Aorta (tissue), 5 donors: ENCODE measurements around the gene LRRC55. TPM values are rescaled to one million over a fixed set of nuclear protein-coding genes. Genes with fewer than 3 reads are reported as not detected.

Experiments
- ATAC-seq: fragments of 200-7000 bp; cut with Tn5 transposase; one replicate; pipeline ENCODE4 v1.9.1; 2022; ENCODE audit warnings: moderate library complexity; ENCODE audit not compliant: low FRiP score
- DNase-seq, 2 donors: peaks; one replicate each; pipeline ENCODE4 v3.0.0-alpha.2; 2020
- H3K27ac ChIP-seq, 2 donors: one replicate each; pipeline ENCODE4 v1.5.1; 2013; ENCODE audit warnings: low read length in 2 of 2, mild to moderate bottlenecking in 2 of 2, moderate library complexity in 2 of 2, control low read depth in 1 of 2, inconsistent platforms in 1 of 2, low read depth in 1 of 2
- H3K27me3 ChIP-seq, 2 donors: one replicate each; pipeline ENCODE4 v1.6.1; 2013; ENCODE audit warnings: control low read depth in 1 of 2, low read length in 1 of 2, mild to moderate bottlenecking in 1 of 2, moderate library complexity in 1 of 2; ENCODE audit not compliant: insufficient read depth in 2 of 2, control insufficient read depth in 1 of 2
- H3K36me3 ChIP-seq, 2 donors: one replicate each; pipeline ENCODE4 v1.6.1; 2013; ENCODE audit warnings: control low read depth in 1 of 2, low read length in 1 of 2, mild to moderate bottlenecking in 1 of 2; ENCODE audit not compliant: insufficient read depth in 2 of 2, control insufficient read depth in 1 of 2
- H3K4me1 ChIP-seq, 2 donors: one replicate each; pipeline ENCODE4 v1.6.1; 2013; ENCODE audit warnings: low read length in 2 of 2, control low read depth in 1 of 2, mild to moderate bottlenecking in 1 of 2, moderate library complexity in 1 of 2; ENCODE audit not compliant: insufficient read depth in 2 of 2, control insufficient read depth in 1 of 2
- H3K4me3 ChIP-seq, 2 donors: one replicate each; pipeline ENCODE4 v1.5.1; 2013; ENCODE audit warnings: low read length in 2 of 2, control low read depth in 1 of 2, mild to moderate bottlenecking in 1 of 2
- H3K9me3 ChIP-seq: one replicate; pipeline ENCODE4 v1.6.1; 2013; ENCODE audit warnings: mild to moderate bottlenecking, low read length; ENCODE audit not compliant: control insufficient read depth
- WGBS, 2 donors: extraction: QIAGEN DNeasy Blood & Tissue Kit; methylation state at CpG; one replicate each; pipeline ENCODE4 v1.1.7; 2013; 5-methylcytosine and 5-hydroxymethylcytosine counted together
- intact Hi-C, 2 donors: fragments of 100-400 bp; cut with DNase I; formaldehyde crosslinking; loops; one replicate each; pipeline versions ENCODE4 v1.14.2 to v1.15.0; 2022
- polyA plus RNA-seq, 2 donors: library from polyadenylated mRNA; stranded (reverse); fragments of 200-250 nt; gene quantifications; one replicate each; pipeline ENCODE4 v1.2.3, GENCODE V29; 2013
- total RNA-seq, 2 donors: library from RNA; stranded (reverse); fragmentation: NEBNext Ultra II Directional; extraction: Animal tissue kit (Norgen Biotek cat#: 25700); gene quantifications; one replicate each; pipeline ENCODE4 v1.2.1, GENCODE V29; 2021
- donor health status: healthy with polysubstance abuse.
- donor health status: Bipolar disorder and iron deficiency.
- donor health status: DM: no; HTN: no; CAD: no.
- donor health status: DM: no; HTN: no; CAD: no.
- donor health status: DM: yes; HTN: yes; CAD: no.

LRRC55 gene
- total and polyA plus RNA-seq, 4 donors: under 0.01 to 0.21 (median 0.05) TPM; not detected in 1

DNA sequence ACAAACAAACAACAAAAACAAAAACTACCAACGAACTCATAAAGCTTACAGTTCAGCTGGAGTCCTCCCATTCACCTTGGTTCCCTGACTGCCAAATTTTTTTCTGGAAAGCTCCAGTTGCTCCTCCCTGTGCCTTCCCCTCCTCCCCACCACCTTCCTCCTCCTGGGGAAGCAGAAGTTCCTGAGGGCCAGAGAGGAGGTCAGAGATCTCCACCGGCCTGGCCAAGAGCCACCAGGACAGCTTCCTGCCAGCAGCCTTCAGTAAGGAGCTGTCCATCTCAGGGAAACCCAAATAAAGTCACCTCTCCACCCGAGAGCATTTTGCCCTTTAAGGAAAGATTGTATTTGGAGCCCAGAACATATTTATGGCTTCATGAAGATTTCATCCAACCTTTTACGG lies 35.3 kb downstream of the LRRC55 start:
- no peak overlapping the region for H3K27ac ChIP-seq
- no peaks in the 10 kb centered on the region for H3K36me3 ChIP-seq
- 29 to 49% methylated on average over 4 of the region's 4 CpGs for WGBS, 2 donors
- no peaks in the 10 kb centered on the region for H3K4me1 ChIP-seq
- no peaks in the 10 kb centered on the region for H3K27me3 ChIP-seq
- ATAC-seq (no peak), DNase-seq (no peak)
- no peaks in the 10 kb centered on the region for H3K9me3 ChIP-seq
- intact Hi-C loops: no loop called here
- H3K4me3 ChIP-seq: no peak overlapping the region

DNA sequence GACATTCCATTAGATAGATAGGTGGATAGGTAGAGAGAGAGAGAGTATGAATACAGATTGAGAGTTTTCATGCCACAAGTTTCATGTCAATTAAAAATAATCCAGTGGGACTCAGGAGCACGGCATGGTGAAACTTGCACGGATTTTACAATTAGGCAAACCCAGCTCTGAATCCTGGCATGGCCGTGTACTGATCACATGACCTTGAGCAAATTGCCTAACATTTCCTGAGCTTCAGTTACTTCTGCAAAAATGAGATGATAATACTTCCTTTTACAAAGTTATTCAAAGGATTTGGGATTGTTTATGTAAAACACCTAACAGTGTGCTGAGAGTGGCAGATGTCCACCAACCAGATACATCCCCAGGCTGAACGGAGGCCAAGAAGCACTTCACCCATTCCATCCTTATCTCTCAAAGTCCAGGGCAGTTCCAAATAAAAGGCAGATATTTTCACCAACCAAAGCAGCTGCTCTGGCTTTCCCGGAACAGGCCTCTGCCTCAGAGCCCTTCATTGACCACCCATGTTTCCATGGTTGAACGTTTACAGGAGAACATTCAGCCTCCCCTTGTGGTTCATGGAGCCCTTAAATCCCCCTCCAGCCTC lies 37.4 kb downstream of the LRRC55 start:
- ATAC-seq: peak; percentile 45
- Histone ChIP-seq H3K4me1 (no peaks in the 10 kb centered on the region), H3K27ac (no peak overlapping the region), H3K27me3 (no peaks in the 10 kb centered on the region), H3K4me3 (no peak overlapping the region), H3K36me3 (no peaks in the 10 kb centered on the region), H3K9me3 (no peaks in the 10 kb centered on the region)
- no peak for DNase-seq
- 49 to 52% methylated on average over 6 of the region's 6 CpGs for WGBS, 2 donors
- intact Hi-C loops: no loop called here

- Histone ChIP-seq H3K4me3 (no peak overlapping the region), H3K9me3 (no peaks in the 10 kb centered on the region), H3K36me3 (no peaks in the 10 kb centered on the region), H3K27me3 (no peaks in the 10 kb centered on the region), H3K4me1 (no peaks in the 10 kb centered on the region), H3K27ac (no peak overlapping the region)
- ATAC-seq: no peak
- DNase-seq: no peak
- intact Hi-C loops: no loop called here
- WGBS, 2 donors: 30 to 43% methylated on average over 1 of the region's 1 CpG
Measured at GRCh38 chr11:57222239-57222638, 40.5 kb downstream of the LRRC55 start.

DNA sequence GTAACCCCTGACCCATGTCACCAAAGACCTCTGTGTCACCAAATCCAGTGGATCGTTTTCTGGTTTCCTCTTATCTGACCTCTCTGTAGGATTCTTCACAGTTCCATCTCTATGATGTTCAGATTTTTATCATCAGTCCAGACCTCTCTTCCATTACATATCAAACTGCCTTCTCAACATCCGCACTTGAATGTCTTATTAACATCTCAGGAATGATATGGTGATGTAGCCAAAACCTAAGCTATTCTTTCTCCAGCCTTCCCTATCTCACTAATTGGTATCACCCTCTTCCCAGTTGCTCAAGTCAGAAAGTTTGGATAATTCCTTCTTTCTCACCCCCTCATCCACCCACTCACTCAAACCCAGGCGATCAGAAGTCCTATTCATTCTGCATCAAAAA lies 41.8 kb downstream of the LRRC55 start:
- H3K36me3 ChIP-seq: no peaks in the 10 kb centered on the region
- no peak for ATAC-seq

GRCh38 chr11:57224128-57224527 lies 42.4 kb downstream of the LRRC55 start:
- Histone ChIP-seq H3K4me3 (no peak overlapping the region), H3K36me3 (no peaks in the 10 kb centered on the region), H3K9me3 (no peaks in the 10 kb centered on the region), H3K27me3 (no peaks in the 10 kb centered on the region), H3K27ac (no peak overlapping the region), H3K4me1 (no peaks in the 10 kb centered on the region)
- DNase-seq: no peak
- intact Hi-C loops: no loop called here
- ATAC-seq: no peak
- 73 to 75% methylated on average over 2 of the region's 2 CpGs for WGBS, 2 donors

More for the DNA sequence above, 41.8 kb downstream of the LRRC55 start:
- Histone ChIP-seq H3K27ac (no peak overlapping the region), H3K27me3 (no peaks in the 10 kb centered on the region), H3K4me3 (no peak overlapping the region), H3K4me1 (no peaks in the 10 kb centered on the region), H3K9me3 (no peaks in the 10 kb centered on the region)
- no peak for DNase-seq
- intact Hi-C loops: no loop called here
- WGBS, 2 donors: 75 to 77% methylated on average over 3 of the region's 3 CpGs

- no peak for DNase-seq
- H3K4me3 ChIP-seq: no peak overlapping the region
- intact Hi-C loops: no loop called here
- H3K36me3 ChIP-seq: no peaks in the 10 kb centered on the region
- H3K27ac ChIP-seq: no peak overlapping the region
- ATAC-seq: no peak
- H3K27me3 ChIP-seq: no peaks in the 10 kb centered on the region
- H3K9me3 ChIP-seq: no peaks in the 10 kb centered on the region
- H3K4me1 ChIP-seq: no peaks in the 10 kb centered on the region
Measured at GRCh38 chr11:57224537-57224936, 42.8 kb downstream of the LRRC55 start.

GRCh38 chr11:57228600-57228999 lies 46.8 kb downstream of the LRRC55 start:
- H3K9me3 ChIP-seq: no peaks in the 10 kb centered on the region
- intact Hi-C loops: no loop called here
- H3K27me3 ChIP-seq: no peaks in the 10 kb centered on the region
- ATAC-seq (no peak), DNase-seq (no peak)
- no peaks in the 10 kb centered on the region for H3K4me1 ChIP-seq
- WGBS, 2 donors: 82 to 83% methylated on average over 3 of the region's 3 CpGs
- no peak overlapping the region for H3K27ac ChIP-seq
- H3K4me3 ChIP-seq: no peak overlapping the region
- H3K36me3 ChIP-seq: no peaks in the 10 kb centered on the region

GRCh38 chr11:57230316-57230715 lies 48.6 kb downstream of the LRRC55 start:
- 50 to 67% methylated on average over 5 of the region's 5 CpGs for WGBS, 2 donors
- Histone ChIP-seq H3K36me3 (no peaks in the 10 kb centered on the region), H3K4me3 (no peak overlapping the region), H3K27me3 (no peaks in the 10 kb centered on the region), H3K27ac (no peak overlapping the region), H3K9me3 (no peaks in the 10 kb centered on the region), H3K4me1 (no peaks in the 10 kb centered on the region)
- ATAC-seq (no peak), DNase-seq (no peak)
- intact Hi-C loops: no loop called here

- no peak overlapping the region for H3K4me3 ChIP-seq
- DNase-seq (no peak), ATAC-seq (peak; percentile 53)
- H3K27ac ChIP-seq: no peak overlapping the region
- intact Hi-C loops: no loop called here
- no peaks in the 10 kb centered on the region for H3K9me3 ChIP-seq
- no peaks in the 10 kb centered on the region for H3K36me3 ChIP-seq
- H3K4me1 ChIP-seq: no peaks in the 10 kb centered on the region
- no peaks in the 10 kb centered on the region for H3K27me3 ChIP-seq
- WGBS, 2 donors: 9 to 20% methylated on average over 18 of the region's 18 CpGs
Measured at GRCh38 chr11:57230791-57231538, 49.2 kb downstream of the LRRC55 start.
